K562 (cell line): ENCODE data around the gene ZDHHC19. TPM values are rescaled to one million over a fixed set of nuclear protein-coding genes. Genes with fewer than 3 reads are reported as not detected.

Source experiments
- GTF2F1 ChIP-seq: IDR thresholded peaks from 2 replicates; pipeline ENCODE4 v1.6.1; 2011; ENCODE audit warnings: low read depth, low read length, improper control_type of control experiment
- HDAC1 ChIP-seq, 2 experiments: fragments of 450-650 bp; IDR thresholded peaks; 2 replicates each; pipeline ENCODE4 v1.6.1; 2016 to 2017; ENCODE audit warnings: inconsistent platforms in 1 of 2, mild to moderate bottlenecking in 1 of 2, moderate library complexity in 1 of 2
- IFI16 ChIP-seq: fragments of 250-450 bp; sonication (Bioruptor Pico); IDR thresholded peaks from 2 replicates; pipeline ENCODE4 v2.1.2; 2022; ENCODE audit warnings: mild to moderate bottlenecking, inconsistent platforms
- KHSRP ChIP-seq: fragments of 450-650 bp; IDR thresholded peaks from 2 replicates; pipeline ENCODE4 v1.6.1; 2017
- SIN3A ChIP-seq, 2 experiments: fragments of 150-350 bp in 1 of 2; IDR thresholded peaks; 2 replicates each; pipeline ENCODE4 v1.6.1; 2011 to 2016; ENCODE audit warnings: borderline replicate concordance in 2 of 2, low read depth in 2 of 2, low read length in 2 of 2, mild to moderate bottlenecking in 2 of 2, moderate library complexity in 2 of 2; ENCODE audit not compliant: control insufficient read depth in 1 of 2
- SNIP1 ChIP-seq: fragments of 450-650 bp; IDR thresholded peaks from 2 replicates; pipeline ENCODE4 v1.7.1; 2017; ENCODE audit warnings: low read depth, mild to moderate bottlenecking
- TEAD1 ChIP-seq, 2 experiments: fragments of 450-650 bp in 1 of 2; sonication (generic) in 1 of 2; formaldehyde crosslinking; IDR thresholded peaks; 2 replicates each; pipeline versions ENCODE4 v1.4.0 to v1.8.0; 2020 to 2022; ENCODE audit warnings: mild to moderate bottlenecking in 2 of 2, missing genetic modification reagents in 1 of 2
- ZNF184 ChIP-seq: sonication (generic); formaldehyde crosslinking; IDR thresholded peaks from 2 replicates; pipeline ENCODE4 v1.5.0; 2020; ENCODE audit warnings: missing genetic modification reagents
- ZNF75A ChIP-seq: fragments of 450-650 bp; formaldehyde crosslinking; IDR thresholded peaks from 2 replicates; pipeline ENCODE4 v1.4.0; 2020; ENCODE audit warnings: mild to moderate bottlenecking
- polyA plus RNA-seq, 8 experiments: library from polyadenylated mRNA; depleted of rRNA in 4 of 8; stranded (reverse) in 5 of 8; unstranded in 3 of 8; fragments of >200 nt; fragmentation: Nextera tagmentation in 2 of 8; fragmentation: Illumina TruSeq in 1 of 8; extraction: Ambion mirVana in 2 of 8; extraction: Trizol in 1 of 8; gene quantifications; 2 replicates each; pipeline versions ENCODE4 v1.2.1 to v1.2.3, GENCODE V29; 2011 to 2014; ENCODE audit warnings: inconsistent platforms in 1 of 8, missing spikeins in 1 of 8
- total RNA-seq, 7 experiments: library from RNA; depleted of rRNA in 6 of 7; stranded (reverse); fragments of >200 nt in 6 of 7; fragmentation: Illumina TruSeq in 2 of 7; extraction: Trizol in 2 of 7; gene quantifications; 2 replicates each; pipeline versions ENCODE4 v1.2.1 to v1.2.3, GENCODE V29; 2011 to 2021; ENCODE audit warnings: low replicate concordance in 1 of 7
- TF ChIP-seq, protein P1 (sequence below): fragments of 250-450 bp; sonication (Bioruptor Pico); IDR thresholded peaks from 2 replicates; pipeline ENCODE4 v1.5.0; 2020; ENCODE audit warnings: mild to moderate bottlenecking, borderline replicate concordance
- TF ChIP-seq, protein P2 (sequence below): fragments of 250-450 bp; sonication (Bioruptor Pico); IDR thresholded peaks from 2 replicates; pipeline ENCODE4 v1.4.0; 2020; ENCODE audit warnings: mild to moderate bottlenecking, moderate library complexity, borderline replicate concordance
- TF ChIP-seq, protein P3 (sequence below): fragments of 250-450 bp; sonication (Bioruptor Pico); IDR thresholded peaks from 2 replicates; pipeline ENCODE4 v1.5.0; 2021; ENCODE audit warnings: mild to moderate bottlenecking, borderline replicate concordance

Gene ZDHHC19
- total and polyA plus RNA-seq, 9 of the 15 experiments (the other 6 are each of a cell fraction or from before 2014, with no cell fraction given) = 0.40 to 5.5 (median 1.1) TPM

DNA sequence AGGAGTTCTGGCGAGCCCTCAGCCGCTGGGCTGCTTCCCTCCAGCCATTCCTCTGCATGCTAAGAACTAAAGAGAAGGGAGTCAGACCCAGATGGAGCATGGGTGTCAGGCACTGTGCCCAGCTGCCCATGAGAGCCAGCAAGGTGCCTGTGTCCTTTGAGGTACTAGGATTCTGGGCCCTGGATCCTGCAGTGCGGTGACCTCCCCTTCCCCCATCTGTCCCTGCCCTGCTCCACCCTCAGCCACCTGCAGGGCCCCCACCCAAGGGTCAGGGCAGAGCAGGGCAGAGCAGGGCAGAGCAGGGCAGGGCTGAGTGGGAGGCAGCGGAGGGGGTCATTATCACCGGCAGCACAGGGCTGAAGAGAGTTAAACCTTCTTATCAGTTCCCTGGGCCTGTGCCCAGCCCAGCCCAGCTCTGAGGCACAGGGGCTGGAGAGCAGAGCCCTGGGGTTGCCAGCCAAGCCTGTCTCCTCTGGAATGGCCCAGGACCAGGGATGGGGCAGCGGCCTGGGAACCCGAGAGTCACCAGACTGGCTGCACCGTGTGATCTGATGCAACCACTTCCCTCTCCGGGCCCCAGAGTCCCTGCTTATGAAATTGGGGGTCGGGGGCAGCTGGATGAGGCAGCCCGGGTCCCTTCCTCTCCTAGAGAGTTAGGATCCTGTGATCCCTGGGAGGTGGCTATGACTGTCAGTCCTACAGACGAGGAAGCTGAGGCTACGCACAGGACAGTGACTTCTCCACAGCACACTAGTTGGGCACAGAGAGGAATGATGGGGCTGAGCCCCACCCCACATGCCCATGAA, 17.3 kb downstream of the ZDHHC19 start (continued):
- TF ChIP-seq, protein P1, sequence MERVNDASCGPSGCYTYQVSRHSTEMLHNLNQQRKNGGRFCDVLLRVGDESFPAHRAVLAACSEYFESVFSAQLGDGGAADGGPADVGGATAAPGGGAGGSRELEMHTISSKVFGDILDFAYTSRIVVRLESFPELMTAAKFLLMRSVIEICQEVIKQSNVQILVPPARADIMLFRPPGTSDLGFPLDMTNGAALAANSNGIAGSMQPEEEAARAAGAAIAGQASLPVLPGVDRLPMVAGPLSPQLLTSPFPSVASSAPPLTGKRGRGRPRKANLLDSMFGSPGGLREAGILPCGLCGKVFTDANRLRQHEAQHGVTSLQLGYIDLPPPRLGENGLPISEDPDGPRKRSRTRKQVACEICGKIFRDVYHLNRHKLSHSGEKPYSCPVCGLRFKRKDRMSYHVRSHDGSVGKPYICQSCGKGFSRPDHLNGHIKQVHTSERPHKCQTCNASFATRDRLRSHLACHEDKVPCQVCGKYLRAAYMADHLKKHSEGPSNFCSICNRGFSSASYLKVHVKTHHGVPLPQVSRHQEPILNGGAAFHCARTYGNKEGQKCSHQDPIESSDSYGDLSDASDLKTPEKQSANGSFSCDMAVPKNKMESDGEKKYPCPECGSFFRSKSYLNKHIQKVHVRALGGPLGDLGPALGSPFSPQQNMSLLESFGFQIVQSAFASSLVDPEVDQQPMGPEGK = no peak
- TF ChIP-seq GTF2F1 (no peak), HDAC1 (IDR thresholded peaks at IDR 0.05) (0 out of 4 replicates have a peak, but pooled peaks of 1 of the 2 experiments have one; percentile 22), SNIP1 (no peak), SIN3A (IDR thresholded peaks at IDR 0.05; ENCODE audit: borderline replicate concordance in 2 of 2, control insufficient read depth in 1 of 2, low read depth in 2 of 2, low read length in 2 of 2) (no peak), ZNF184 (no peak), KHSRP (no peak), TEAD1 (CRISPR knock-in tag; IDR thresholded peaks at IDR 0.05) (peak in 1 of 2 experiments; percentile 54; a peak in 1 of 4 replicates), IFI16 (CRISPR knock-in tag) (no peak), ZNF75A (CRISPR knock-in tag) (no peak)
- TF ChIP-seq, protein P2, sequence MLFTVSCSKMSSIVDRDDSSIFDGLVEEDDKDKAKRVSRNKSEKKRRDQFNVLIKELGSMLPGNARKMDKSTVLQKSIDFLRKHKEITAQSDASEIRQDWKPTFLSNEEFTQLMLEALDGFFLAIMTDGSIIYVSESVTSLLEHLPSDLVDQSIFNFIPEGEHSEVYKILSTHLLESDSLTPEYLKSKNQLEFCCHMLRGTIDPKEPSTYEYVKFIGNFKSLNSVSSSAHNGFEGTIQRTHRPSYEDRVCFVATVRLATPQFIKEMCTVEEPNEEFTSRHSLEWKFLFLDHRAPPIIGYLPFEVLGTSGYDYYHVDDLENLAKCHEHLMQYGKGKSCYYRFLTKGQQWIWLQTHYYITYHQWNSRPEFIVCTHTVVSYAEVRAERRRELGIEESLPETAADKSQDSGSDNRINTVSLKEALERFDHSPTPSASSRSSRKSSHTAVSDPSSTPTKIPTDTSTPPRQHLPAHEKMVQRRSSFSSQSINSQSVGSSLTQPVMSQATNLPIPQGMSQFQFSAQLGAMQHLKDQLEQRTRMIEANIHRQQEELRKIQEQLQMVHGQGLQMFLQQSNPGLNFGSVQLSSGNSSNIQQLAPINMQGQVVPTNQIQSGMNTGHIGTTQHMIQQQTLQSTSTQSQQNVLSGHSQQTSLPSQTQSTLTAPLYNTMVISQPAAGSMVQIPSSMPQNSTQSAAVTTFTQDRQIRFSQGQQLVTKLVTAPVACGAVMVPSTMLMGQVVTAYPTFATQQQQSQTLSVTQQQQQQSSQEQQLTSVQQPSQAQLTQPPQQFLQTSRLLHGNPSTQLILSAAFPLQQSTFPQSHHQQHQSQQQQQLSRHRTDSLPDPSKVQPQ (CRISPR knock-in tag) = no peak
- TF ChIP-seq, protein P3, sequence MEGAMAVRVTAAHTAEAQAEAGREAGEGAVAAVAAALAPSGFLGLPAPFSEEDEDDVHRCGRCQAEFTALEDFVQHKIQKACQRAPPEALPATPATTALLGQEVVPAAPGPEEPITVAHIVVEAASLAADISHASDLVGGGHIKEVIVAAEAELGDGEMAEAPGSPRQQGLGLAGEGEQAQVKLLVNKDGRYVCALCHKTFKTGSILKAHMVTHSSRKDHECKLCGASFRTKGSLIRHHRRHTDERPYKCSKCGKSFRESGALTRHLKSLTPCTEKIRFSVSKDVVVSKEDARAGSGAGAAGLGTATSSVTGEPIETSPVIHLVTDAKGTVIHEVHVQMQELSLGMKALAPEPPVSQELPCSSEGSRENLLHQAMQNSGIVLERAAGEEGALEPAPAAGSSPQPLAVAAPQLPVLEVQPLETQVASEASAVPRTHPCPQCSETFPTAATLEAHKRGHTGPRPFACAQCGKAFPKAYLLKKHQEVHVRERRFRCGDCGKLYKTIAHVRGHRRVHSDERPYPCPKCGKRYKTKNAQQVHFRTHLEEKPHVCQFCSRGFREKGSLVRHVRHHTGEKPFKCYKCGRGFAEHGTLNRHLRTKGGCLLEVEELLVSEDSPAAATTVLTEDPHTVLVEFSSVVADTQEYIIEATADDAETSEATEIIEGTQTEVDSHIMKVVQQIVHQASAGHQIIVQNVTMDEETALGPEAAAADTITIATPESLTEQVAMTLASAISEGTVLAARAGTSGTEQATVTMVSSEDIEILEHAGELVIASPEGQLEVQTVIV = no peak
